Sigmoid colon (tissue), 3 donors: ENCODE measurements around the gene CCDC57.

Experiments used
- CTCF ChIP-seq, 4 experiments: fragments of 450-650 bp in 3 of 4; fragments of 200-600 bp in 1 of 4; IDR thresholded peaks; one replicate each; pipeline ENCODE4 v1.5.1; 2016 to 2019; ENCODE audit warnings: antibody characterized with exemption in 4 of 4, mild to moderate bottlenecking in 3 of 4, moderate library complexity in 2 of 4
- POLR2A ChIP-seq, 2 donors: fragments of 450-650 bp; IDR thresholded peaks; one replicate each; pipeline ENCODE4 v1.6.1; 2016; ENCODE audit warnings: antibody characterized with exemption in 2 of 2, mild to moderate bottlenecking in 2 of 2, moderate library complexity in 2 of 2

GRCh38 chr17:82077617-82078358 is 134.9 kb downstream of the CCDC57 start:
- TF ChIP-seq CTCF (IDR thresholded peaks at IDR 0.05), result no peak
- TF ChIP-seq POLR2A (IDR thresholded peaks at IDR 0.05), result no peak
